LNCAP (cell line): ENCODE measurements around the gene ARVCF.

Experiments used
- CTCF ChIP-seq: fragments of 450-650 bp; IDR thresholded peaks from 2 replicates; pipeline ENCODE4 v1.5.1; 2017; ENCODE audit warnings: mild to moderate bottlenecking

The ARVCF gene

GRCh38 chr22:19981961-19982920, 34.4 kb downstream of the ARVCF start:
- no peak for TF ChIP-seq CTCF

GRCh38 chr22:19981171-19981960, 35.3 kb downstream of the ARVCF start:
- TF ChIP-seq CTCF: no peak

GRCh38 chr22:19980766-19981165, 35.9 kb downstream of the ARVCF start:
- no peak for TF ChIP-seq CTCF

GRCh38 chr22:19979712-19980493, 36.7 kb downstream of the ARVCF start:
- TF ChIP-seq CTCF: no peak

- no peak for TF ChIP-seq CTCF
These were observed 37.9 kb downstream of the ARVCF start for GRCh38 chr22:19978748-19979147.

GRCh38 chr22:19977296-19978243, 39.1 kb downstream of the ARVCF start:
- no peak for TF ChIP-seq CTCF
